ENCODE measurements around the gene ATP8B1.

The ATP8B1 gene

GRCh38 chr18:57793302-57793986 lies 9.7 kb downstream of the ATP8B1 start:
- no peaks in the 10 kb centered on the region for H3K36me3 ChIP-seq (ENCODE audit: insufficient read depth, low read length)
- no peak overlapping the region for H3K9ac ChIP-seq (ENCODE audit: low read depth, low read length)
- no peaks in the 10 kb centered on the region for H3K4me1 ChIP-seq (ENCODE audit: insufficient read depth, low read length)
- no peaks in the 10 kb centered on the region for H3K9me3 ChIP-seq (ENCODE audit: control insufficient read depth, insufficient read depth, low read length)

- H3K9ac ChIP-seq (ENCODE audit: low read depth, low read length): no peak overlapping the region
- H3K36me3 ChIP-seq (ENCODE audit: insufficient read depth, low read length): no peaks in the 10 kb centered on the region
- H3K4me1 ChIP-seq (ENCODE audit: insufficient read depth, low read length): no peaks in the 10 kb centered on the region
- H3K9me3 ChIP-seq (ENCODE audit: control insufficient read depth, insufficient read depth, low read length): no peaks in the 10 kb centered on the region
These were observed 10.3 kb downstream of the ATP8B1 start for GRCh38 chr18:57792631-57793301.

- no peaks in the 10 kb centered on the region for H3K4me1 ChIP-seq (ENCODE audit: insufficient read depth, low read length)
- no peak overlapping the region for H3K9ac ChIP-seq (ENCODE audit: low read depth, low read length)
- no peaks in the 10 kb centered on the region for H3K36me3 ChIP-seq (ENCODE audit: insufficient read depth, low read length)
- H3K9me3 ChIP-seq (ENCODE audit: control insufficient read depth, insufficient read depth, low read length): no peaks in the 10 kb centered on the region
These were observed 11.2 kb downstream of the ATP8B1 start for GRCh38 chr18:57791911-57792310.

- no peaks in the 10 kb centered on the region for H3K4me1 ChIP-seq (ENCODE audit: insufficient read depth, low read length)
- no peaks in the 10 kb centered on the region for H3K9me3 ChIP-seq (ENCODE audit: control insufficient read depth, insufficient read depth, low read length)
- H3K9ac ChIP-seq (ENCODE audit: low read depth, low read length): no peak overlapping the region
- H3K36me3 ChIP-seq (ENCODE audit: insufficient read depth, low read length): no peaks in the 10 kb centered on the region
These were observed 11.9 kb downstream of the ATP8B1 start for GRCh38 chr18:57791192-57791591.

GRCh38 chr18:57790316-57790715 lies 12.8 kb downstream of the ATP8B1 start:
- Histone ChIP-seq H3K9ac (ENCODE audit: low read depth, low read length) (no peak overlapping the region), H3K36me3 (ENCODE audit: insufficient read depth, low read length) (no peaks in the 10 kb centered on the region), H3K4me1 (ENCODE audit: insufficient read depth, low read length) (no peaks in the 10 kb centered on the region), H3K9me3 (ENCODE audit: control insufficient read depth, insufficient read depth, low read length) (no peaks in the 10 kb centered on the region)

- H3K9me3 ChIP-seq (ENCODE audit: control insufficient read depth, insufficient read depth, low read length): no peaks in the 10 kb centered on the region
- no peak overlapping the region for H3K9ac ChIP-seq (ENCODE audit: low read depth, low read length)
- no peaks in the 10 kb centered on the region for H3K4me1 ChIP-seq (ENCODE audit: insufficient read depth, low read length)
- no peaks in the 10 kb centered on the region for H3K36me3 ChIP-seq (ENCODE audit: insufficient read depth, low read length)
These were observed 13.4 kb downstream of the ATP8B1 start for GRCh38 chr18:57789759-57790158.

- Histone ChIP-seq H3K9ac (ENCODE audit: low read depth, low read length) (no peak overlapping the region), H3K36me3 (ENCODE audit: insufficient read depth, low read length) (no peaks in the 10 kb centered on the region), H3K9me3 (ENCODE audit: control insufficient read depth, insufficient read depth, low read length) (no peaks in the 10 kb centered on the region), H3K4me1 (ENCODE audit: insufficient read depth, low read length) (peaks cover 4% of the 10 kb centered on the region; the same call in 1 of the 2 replicates)
These were observed 14.0 kb downstream of the ATP8B1 start for GRCh38 chr18:57789090-57789489.

- Histone ChIP-seq H3K9me3 (ENCODE audit: control insufficient read depth, insufficient read depth, low read length) (no peaks in the 10 kb centered on the region), H3K36me3 (ENCODE audit: insufficient read depth, low read length) (no peaks in the 10 kb centered on the region), H3K4me1 (ENCODE audit: insufficient read depth, low read length) (peaks cover 9% of the 10 kb centered on the region; the same call in 1 of the 2 replicates)
These were observed 15.9 kb downstream of the ATP8B1 start for GRCh38 chr18:57787068-57787685.

GRCh38 chr18:57785751-57786437 lies 17.2 kb downstream of the ATP8B1 start:
- H3K36me3 ChIP-seq (ENCODE audit: insufficient read depth, low read length): no peaks in the 10 kb centered on the region
- H3K9ac ChIP-seq (ENCODE audit: low read depth, low read length): no peak overlapping the region
- no peaks in the 10 kb centered on the region for H3K9me3 ChIP-seq (ENCODE audit: control insufficient read depth, insufficient read depth, low read length)
- peaks cover 12% of the 10 kb centered on the region; the same call in 1 of the 2 replicates for H3K4me1 ChIP-seq (ENCODE audit: insufficient read depth, low read length)

More at GRCh38 chr18:57787068-57787685, 15.9 kb downstream of the ATP8B1 start:
- no peak overlapping the region for H3K9ac ChIP-seq (ENCODE audit: low read depth, low read length)

GRCh38 chr18:57784801-57785114 lies 18.4 kb downstream of the ATP8B1 start:
- H3K4me1 ChIP-seq (ENCODE audit: insufficient read depth, low read length): peaks cover 20% of the 10 kb centered on the region
- no peaks in the 10 kb centered on the region for H3K36me3 ChIP-seq (ENCODE audit: insufficient read depth, low read length)
- H3K9me3 ChIP-seq (ENCODE audit: control insufficient read depth, insufficient read depth, low read length): no peaks in the 10 kb centered on the region
- no peak overlapping the region for H3K9ac ChIP-seq (ENCODE audit: low read depth, low read length)

- Histone ChIP-seq H3K9ac (ENCODE audit: low read depth, low read length) (no peak overlapping the region), H3K9me3 (ENCODE audit: control insufficient read depth, insufficient read depth, low read length) (no peaks in the 10 kb centered on the region), H3K4me1 (ENCODE audit: insufficient read depth, low read length) (peaks cover 20% of the 10 kb centered on the region), H3K36me3 (ENCODE audit: insufficient read depth, low read length) (no peaks in the 10 kb centered on the region)
These were observed 18.9 kb downstream of the ATP8B1 start for GRCh38 chr18:57784034-57784800.

- Histone ChIP-seq H3K4me1 (ENCODE audit: insufficient read depth, low read length) (peaks cover 20% of the 10 kb centered on the region), H3K9ac (ENCODE audit: low read depth, low read length) (no peak overlapping the region), H3K36me3 (ENCODE audit: insufficient read depth, low read length) (no peaks in the 10 kb centered on the region), H3K9me3 (ENCODE audit: control insufficient read depth, insufficient read depth, low read length) (no peaks in the 10 kb centered on the region)
These were observed 21.1 kb downstream of the ATP8B1 start for GRCh38 chr18:57782049-57782448.

GRCh38 chr18:57780706-57781347 lies 22.3 kb downstream of the ATP8B1 start:
- no peaks in the 10 kb centered on the region; the same call in 1 of the 2 replicates for H3K36me3 ChIP-seq (ENCODE audit: insufficient read depth, low read length)
- H3K9ac ChIP-seq (ENCODE audit: low read depth, low read length): no peak overlapping the region
- H3K9me3 ChIP-seq (ENCODE audit: control insufficient read depth, insufficient read depth, low read length): no peaks in the 10 kb centered on the region
- H3K4me1 ChIP-seq (ENCODE audit: insufficient read depth, low read length): peaks cover 20% of the 10 kb centered on the region

All from ES-I3 (cell line).